Parathyroid adenoma (tissue), 2 donors: ENCODE results near the gene NUDT14.

Source experiments
- H2AFZ ChIP-seq: fragments of 300-600 bp; sonication (generic); one replicate; pipeline ENCODE4 v1.7.0; 2017; ENCODE audit warnings: antibody characterized with exemption, mild to moderate bottlenecking
- H3K27ac ChIP-seq: fragments of 300-600 bp; sonication (generic); one replicate; pipeline ENCODE4 v1.7.0; 2017
- H3K27me3 ChIP-seq: fragments of 300-600 bp; sonication (generic); one replicate; pipeline ENCODE4 v1.7.0; 2017; ENCODE audit warnings: low read length; ENCODE audit not compliant: control insufficient read depth, insufficient read depth
- H3K36me3 ChIP-seq: fragments of 300-600 bp; sonication (generic); one replicate; pipeline ENCODE4 v1.7.0; 2017; ENCODE audit warnings: low read length; ENCODE audit not compliant: control insufficient read depth, insufficient read depth
- H3K4me1 ChIP-seq: fragments of 300-600 bp; sonication (generic); one replicate; pipeline ENCODE4 v1.7.0; 2017; ENCODE audit warnings: control low read depth
- H3K4me2 ChIP-seq: fragments of 300-600 bp; sonication (generic); one replicate; pipeline ENCODE4 v1.7.0; 2017; ENCODE audit warnings: low read length
- H3K4me3 ChIP-seq: fragments of 300-600 bp; sonication (generic); one replicate; pipeline ENCODE4 v1.7.0; 2017; ENCODE audit warnings: low read depth, low read length
- H3K79me2 ChIP-seq: fragments of 300-600 bp; sonication (generic); one replicate; pipeline ENCODE4 v1.7.0; 2017; ENCODE audit warnings: control low read depth
- H3K9ac ChIP-seq: fragments of 300-600 bp; sonication (generic); one replicate; pipeline ENCODE4 v1.7.0; 2017; ENCODE audit warnings: mild to moderate bottlenecking
- H3K9me3 ChIP-seq: fragments of 300-600 bp; sonication (generic); one replicate; pipeline ENCODE4 v1.7.0; 2017; ENCODE audit warnings: low read length; ENCODE audit not compliant: control insufficient read depth
- CTCF ChIP-seq: fragments of 300-600 bp; sonication (generic); IDR thresholded peaks from one replicate; pipeline ENCODE4 v1.7.0; 2017; ENCODE audit warnings: antibody characterized with exemption, mild to moderate bottlenecking
- donor health status: primary hyperparathyroidism.

Gene NUDT14

DNA sequence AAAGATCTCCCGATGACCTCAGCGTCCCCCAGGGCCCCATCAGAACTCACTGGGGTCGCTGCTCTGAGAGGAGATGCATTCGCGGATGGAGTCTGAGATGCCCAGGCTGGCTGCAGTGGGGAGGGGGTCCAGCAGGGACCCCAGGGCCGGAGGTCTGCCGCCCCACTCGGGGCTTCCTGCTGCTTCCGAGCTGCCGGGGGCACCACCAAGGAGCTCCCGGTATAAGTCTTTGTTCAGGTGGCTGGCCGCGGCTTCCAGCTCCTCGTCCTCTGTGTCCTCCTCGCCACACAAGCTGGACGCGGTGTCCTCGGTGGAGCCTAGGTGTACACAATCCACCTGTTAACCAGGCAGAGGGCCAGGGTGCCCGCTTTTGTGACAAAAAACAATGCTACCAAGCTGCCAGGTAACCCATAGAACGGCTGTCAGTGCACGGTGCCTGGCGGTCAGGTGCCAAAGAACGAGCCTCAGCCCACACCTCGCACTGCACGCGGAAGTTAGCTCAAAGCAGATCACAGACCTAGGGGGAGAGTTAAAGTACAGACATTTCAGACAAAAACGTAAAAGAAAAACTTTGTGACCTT, 40.6 kb upstream of the NUDT14 start:
- Histone ChIP-seq H3K9me3 (no peaks in the 10 kb centered on the region), H3K79me2 (peaks cover 16% of the 10 kb centered on the region), H3K27me3 (no peaks in the 10 kb centered on the region), H3K9ac (no peak overlapping the region), H2AFZ (no peak overlapping the region), H3K4me2 (no peak overlapping the region), H3K36me3 (no peaks in the 10 kb centered on the region), H3K4me3 (no peak overlapping the region), H3K27ac (no peak overlapping the region), H3K4me1 (peaks cover 6% of the 10 kb centered on the region)
- TF ChIP-seq CTCF: no peak

DNA sequence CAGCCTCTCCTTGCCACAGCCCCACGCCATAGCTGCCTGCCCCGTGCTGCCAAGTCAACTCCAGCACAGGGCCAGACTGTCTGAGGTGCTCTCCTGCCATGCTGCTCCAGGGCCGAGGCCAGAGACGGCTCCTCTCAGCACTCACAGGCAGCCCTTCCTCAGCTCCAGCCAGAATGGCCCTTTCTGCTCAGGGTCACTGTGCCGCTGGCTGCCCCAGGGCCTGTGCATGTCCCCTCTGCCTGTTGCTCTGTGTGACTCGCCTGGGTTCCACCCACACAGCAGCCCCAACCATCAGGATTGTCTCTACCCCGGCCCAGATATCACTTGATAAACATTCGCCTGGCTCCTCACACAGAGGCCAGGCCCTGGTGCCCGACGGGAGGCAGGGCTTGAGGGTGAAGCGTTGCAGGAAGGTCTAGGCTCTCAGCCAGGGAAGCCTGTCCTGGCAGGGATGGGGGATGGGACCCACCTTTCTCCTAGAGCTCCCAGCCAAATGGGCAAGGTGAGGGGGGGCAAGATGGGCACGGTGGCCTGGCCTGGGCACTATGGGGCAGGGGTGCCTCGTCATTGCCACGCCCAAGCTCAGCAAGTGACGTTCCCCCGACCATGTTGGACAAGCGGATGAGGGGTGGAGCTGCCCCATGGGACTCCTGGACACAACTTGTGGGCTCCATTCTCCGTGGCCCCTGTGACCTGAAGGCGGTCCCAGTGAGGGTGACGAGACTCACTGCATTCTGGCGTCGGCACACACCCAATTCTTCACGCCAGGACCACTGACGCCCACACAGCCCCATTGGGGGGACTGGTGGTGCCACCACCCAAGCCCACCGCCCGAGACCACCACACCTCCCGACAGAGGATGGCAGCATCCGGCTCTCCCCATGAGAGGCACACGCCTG, 39.8 kb upstream of the NUDT14 start:
- TF ChIP-seq CTCF: no peak
- Histone ChIP-seq H3K4me3 (no peak overlapping the region), H3K79me2 (peaks cover 16% of the 10 kb centered on the region), H2AFZ (no peak overlapping the region), H3K9ac (no peak overlapping the region), H3K36me3 (no peaks in the 10 kb centered on the region), H3K9me3 (no peaks in the 10 kb centered on the region), H3K4me1 (peaks cover 6% of the 10 kb centered on the region), H3K27me3 (no peaks in the 10 kb centered on the region), H3K4me2 (no peak overlapping the region), H3K27ac (no peak overlapping the region)

GRCh38 chr14:105219753-105220152, 38.6 kb upstream of the NUDT14 start:
- no peaks in the 10 kb centered on the region for H3K27me3 ChIP-seq
- H3K4me3 ChIP-seq: no peak overlapping the region
- no peaks in the 10 kb centered on the region for H3K36me3 ChIP-seq
- H3K79me2 ChIP-seq: peaks cover 16% of the 10 kb centered on the region
- peaks cover 6% of the 10 kb centered on the region for H3K4me1 ChIP-seq
- H3K9me3 ChIP-seq: no peaks in the 10 kb centered on the region
- H3K27ac ChIP-seq: no peak overlapping the region
- no peak for TF ChIP-seq CTCF
- H3K9ac ChIP-seq: no peak overlapping the region
- no peak overlapping the region for H2AFZ ChIP-seq
- H3K4me2 ChIP-seq: no peak overlapping the region

DNA sequence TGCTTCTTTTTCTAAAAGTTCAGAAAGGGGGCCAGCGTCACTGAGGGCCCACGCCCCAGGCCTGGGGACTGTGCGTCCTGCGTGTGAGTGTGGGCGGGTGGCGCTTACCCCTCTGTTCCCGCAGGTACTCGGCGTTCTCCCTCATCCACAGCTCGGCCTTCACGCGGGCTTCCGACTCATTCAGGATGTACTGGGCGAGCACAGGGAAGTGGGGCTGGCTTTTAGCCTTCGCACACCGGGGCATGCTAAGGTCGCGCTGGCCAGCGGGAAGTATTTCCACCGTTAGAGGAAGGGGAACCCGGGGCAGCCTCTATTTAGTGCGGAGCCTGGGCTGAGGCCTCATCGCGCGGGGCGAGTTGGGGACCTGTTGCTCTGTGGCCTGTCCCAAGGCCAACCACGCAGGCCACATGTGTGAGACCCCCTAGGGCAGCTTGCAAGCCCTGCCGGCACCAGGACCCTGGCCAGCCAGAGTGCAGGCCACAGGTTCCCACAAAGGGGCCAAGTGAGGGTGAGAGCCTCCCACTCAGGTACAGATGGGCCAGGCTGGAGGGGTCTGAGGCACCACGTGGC, 38.0 kb upstream of the NUDT14 start:
- H3K4me3 ChIP-seq: no peak overlapping the region
- no peak overlapping the region for H3K9ac ChIP-seq
- H3K79me2 ChIP-seq: peaks cover 16% of the 10 kb centered on the region
- TF ChIP-seq CTCF: no peak
- H3K36me3 ChIP-seq: no peaks in the 10 kb centered on the region
- H3K27me3 ChIP-seq: no peaks in the 10 kb centered on the region
- no peak overlapping the region for H3K4me2 ChIP-seq
- H3K27ac ChIP-seq: no peak overlapping the region
- no peaks in the 10 kb centered on the region for H3K9me3 ChIP-seq
- no peak overlapping the region for H2AFZ ChIP-seq
- H3K4me1 ChIP-seq: peaks cover 6% of the 10 kb centered on the region
